ENCODE measurements around the gene DLL4.

The DLL4 gene

DNA sequence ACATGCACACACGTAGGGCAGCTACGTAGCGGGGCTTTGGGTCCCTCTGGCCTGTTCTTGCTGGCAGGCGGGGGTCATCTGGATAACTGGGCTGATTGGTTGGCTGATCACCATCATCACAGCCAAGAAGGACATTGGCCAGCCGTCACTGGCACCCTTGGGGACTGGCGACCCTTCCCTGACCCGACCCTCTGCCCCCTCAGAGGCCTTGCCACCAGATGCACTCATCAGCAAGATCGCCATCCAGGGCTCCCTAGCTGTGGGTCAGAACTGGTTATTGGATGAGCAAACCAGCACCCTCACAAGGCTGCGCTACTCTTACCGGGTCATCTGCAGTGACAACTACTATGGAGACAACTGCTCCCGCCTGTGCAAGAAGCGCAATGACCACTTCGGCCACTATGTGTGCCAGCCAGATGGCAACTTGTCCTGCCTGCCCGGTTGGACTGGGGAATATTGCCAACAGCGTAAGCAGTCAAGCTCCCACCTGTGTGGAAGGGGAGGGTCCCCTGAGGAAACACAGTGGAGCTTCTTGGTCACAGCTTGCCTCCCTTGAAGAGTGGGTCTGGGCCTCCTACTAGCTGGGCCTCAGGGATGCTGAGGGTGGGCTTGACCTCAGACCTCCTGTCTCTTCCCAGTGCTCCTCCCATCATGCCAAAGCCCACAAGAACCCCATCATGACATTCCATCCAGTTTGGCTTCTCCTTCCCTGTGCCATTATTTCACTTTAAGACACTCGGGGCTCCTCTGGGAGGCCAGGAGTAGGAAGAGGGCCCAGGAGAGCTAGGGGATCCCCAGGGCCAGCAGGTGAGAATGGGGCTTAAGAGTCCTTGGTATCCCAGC is 2.4 kb downstream of the DLL4 start:
- no peak overlapping the region for H3K4me3 ChIP-seq (replicated peaks in 1 of 2; ENCODE audit: low read depth in 2 of 2, low read length in 2 of 2)
- TF ChIP-seq CTCF (IDR thresholded peaks at IDR 0.05; ENCODE audit: low read depth, low read length) = no peak
- DNase-seq (ENCODE audit: low read depth in 2 of 2) = no peak

DNA sequence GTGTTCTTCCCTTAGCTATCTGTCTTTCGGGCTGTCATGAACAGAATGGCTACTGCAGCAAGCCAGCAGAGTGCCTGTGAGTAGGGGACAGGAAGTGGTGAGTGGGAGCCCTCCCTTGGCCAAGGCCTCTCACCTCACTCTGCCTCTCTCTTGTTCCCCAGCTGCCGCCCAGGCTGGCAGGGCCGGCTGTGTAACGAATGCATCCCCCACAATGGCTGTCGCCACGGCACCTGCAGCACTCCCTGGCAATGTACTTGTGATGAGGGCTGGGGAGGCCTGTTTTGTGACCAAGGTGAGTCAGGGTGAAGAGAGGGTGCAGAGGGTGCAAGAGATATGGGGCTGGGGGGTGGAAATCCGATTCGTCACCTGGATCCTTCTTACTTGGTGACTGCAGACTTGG is 3.0 kb downstream of the DLL4 start:
- no peak overlapping the region for H3K4me3 ChIP-seq (replicated peaks in 1 of 2; ENCODE audit: low read depth in 2 of 2, low read length in 2 of 2)
- no peak for DNase-seq (ENCODE audit: low read depth in 2 of 2)
- no peak for TF ChIP-seq CTCF (IDR thresholded peaks at IDR 0.05; ENCODE audit: low read depth, low read length)

DNA sequence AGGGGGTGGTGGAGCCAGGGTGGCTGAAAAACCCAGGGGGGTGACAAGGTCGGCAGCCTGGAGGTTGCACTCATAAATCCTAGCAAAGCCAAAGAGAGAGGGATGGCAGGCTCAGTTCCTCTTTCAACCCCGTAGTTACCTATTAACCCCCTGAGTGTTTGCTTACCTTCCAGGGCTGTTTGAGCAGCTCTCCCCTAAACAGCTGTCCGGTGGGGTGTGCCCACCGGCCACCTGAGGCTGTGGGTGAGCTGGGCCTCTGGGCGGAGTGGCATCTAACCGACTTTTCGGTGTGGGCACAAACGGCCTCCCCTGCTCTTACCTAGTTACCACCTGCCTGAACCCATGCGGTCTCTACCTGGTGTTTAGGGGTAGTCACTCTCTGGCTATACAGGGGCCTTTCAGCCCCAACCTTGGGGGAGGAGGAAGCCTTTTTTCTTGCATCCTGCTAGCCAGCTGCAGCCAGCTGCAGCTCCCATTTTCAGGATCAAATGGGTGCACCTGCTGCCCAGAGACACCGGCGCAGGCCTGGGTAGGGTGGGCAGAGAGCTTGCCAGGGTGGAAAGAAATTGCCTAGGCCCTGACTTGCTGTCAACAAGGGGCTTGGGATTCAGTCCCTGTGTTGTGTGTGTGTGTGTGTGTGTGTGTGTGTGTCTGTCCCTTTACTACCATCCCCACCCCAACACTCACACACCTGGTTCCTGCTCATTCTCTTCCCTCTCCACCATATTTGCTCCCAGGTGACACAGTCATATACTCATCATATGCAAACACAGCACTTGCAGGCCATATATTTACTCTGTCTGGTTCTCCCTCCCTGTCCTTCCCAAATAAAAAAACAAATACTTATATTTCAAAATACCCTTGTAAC is 3.7 kb downstream of the DLL4 start:
- DNase-seq (ENCODE audit: low read depth in 2 of 2) = no peak
- TF ChIP-seq CTCF (IDR thresholded peaks at IDR 0.05; ENCODE audit: low read depth, low read length) = no peak
- H3K4me3 ChIP-seq (replicated peaks in 1 of 2; ENCODE audit: low read depth in 2 of 2, low read length in 2 of 2) = no peak overlapping the region

GRCh38 chr15:40933517-40933902 is 4.4 kb downstream of the DLL4 start:
- H3K4me3 ChIP-seq (replicated peaks in 1 of 2; ENCODE audit: low read depth in 2 of 2, low read length in 2 of 2) = no peak overlapping the region
- no peak for TF ChIP-seq CTCF (IDR thresholded peaks at IDR 0.05; ENCODE audit: low read depth, low read length)

GRCh38 chr15:40934457-40934856 is 5.3 kb downstream of the DLL4 start:
- no peak for DNase-seq (ENCODE audit: low read depth in 2 of 2)
- no peak for TF ChIP-seq CTCF (IDR thresholded peaks at IDR 0.05; ENCODE audit: low read depth, low read length)

More at GRCh38 chr15:40933517-40933902, 4.4 kb downstream of the DLL4 start:
- DNase-seq (ENCODE audit: low read depth in 2 of 2) = no peak

GRCh38 chr15:40936234-40936708 is 7.1 kb downstream of the DLL4 start:
- no peak overlapping the region for H3K4me3 ChIP-seq (replicated peaks in 1 of 2; ENCODE audit: low read depth in 2 of 2, low read length in 2 of 2)
- no peak for DNase-seq (ENCODE audit: low read depth in 2 of 2)
- TF ChIP-seq CTCF (IDR thresholded peaks at IDR 0.05; ENCODE audit: low read depth, low read length) = no peak

More at GRCh38 chr15:40934457-40934856, 5.3 kb downstream of the DLL4 start:
- no peak overlapping the region for H3K4me3 ChIP-seq (replicated peaks in 1 of 2; ENCODE audit: low read depth in 2 of 2, low read length in 2 of 2)
